Liver (tissue), 2 donors: ENCODE results near the gene AKAP7.

Source experiments
- REST ChIP-seq: IDR thresholded peaks from 2 replicates; pipeline ENCODE4 v1.6.1; 2016; ENCODE audit warnings: antibody characterized with exemption, mild to moderate bottlenecking
- TF ChIP-seq, protein P1 (sequence below): fragments of 150-350 bp; IDR thresholded peaks from 2 replicates; pipeline ENCODE4 v1.5.1; 2017; ENCODE audit warnings: improper control_type of control experiment, low read depth, low read length; ENCODE audit not compliant: missing input control
- donor health status: healthy.

GRCh38 chr6:131262060-131262459 lies 126.8 kb downstream of the AKAP7 start:
- TF ChIP-seq, protein P1, sequence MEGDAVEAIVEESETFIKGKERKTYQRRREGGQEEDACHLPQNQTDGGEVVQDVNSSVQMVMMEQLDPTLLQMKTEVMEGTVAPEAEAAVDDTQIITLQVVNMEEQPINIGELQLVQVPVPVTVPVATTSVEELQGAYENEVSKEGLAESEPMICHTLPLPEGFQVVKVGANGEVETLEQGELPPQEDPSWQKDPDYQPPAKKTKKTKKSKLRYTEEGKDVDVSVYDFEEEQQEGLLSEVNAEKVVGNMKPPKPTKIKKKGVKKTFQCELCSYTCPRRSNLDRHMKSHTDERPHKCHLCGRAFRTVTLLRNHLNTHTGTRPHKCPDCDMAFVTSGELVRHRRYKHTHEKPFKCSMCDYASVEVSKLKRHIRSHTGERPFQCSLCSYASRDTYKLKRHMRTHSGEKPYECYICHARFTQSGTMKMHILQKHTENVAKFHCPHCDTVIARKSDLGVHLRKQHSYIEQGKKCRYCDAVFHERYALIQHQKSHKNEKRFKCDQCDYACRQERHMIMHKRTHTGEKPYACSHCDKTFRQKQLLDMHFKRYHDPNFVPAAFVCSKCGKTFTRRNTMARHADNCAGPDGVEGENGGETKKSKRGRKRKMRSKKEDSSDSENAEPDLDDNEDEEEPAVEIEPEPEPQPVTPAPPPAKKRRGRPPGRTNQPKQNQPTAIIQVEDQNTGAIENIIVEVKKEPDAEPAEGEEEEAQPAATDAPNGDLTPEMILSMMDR = no peak
- no peak for TF ChIP-seq REST
